IMR-90 (cell line): ENCODE measurements around the gene TMEM145. TPM values are rescaled to one million over a fixed set of nuclear protein-coding genes. Genes with fewer than 3 reads are reported as not detected.

Experiments
- ATAC-seq: fragments of 200-7000 bp; cut with Tn5 transposase; 2 replicates; pipeline ENCODE4 v1.9.1; 2020; ENCODE audit warnings: low read depth, mild to moderate bottlenecking, moderate library complexity
- BruUV-seq: library from RNA; stranded (reverse); fragments of 400-500 nt; replicated peaks from 2 replicates; lab custom pipeline; 2021; lab: Mats Ljungman, UMichigan
- CTCF ChIA-PET: fragments of 300-600 bp; formaldehyde crosslinking; extraction: SDS; loops from one replicate; lab custom pipeline; 2021; ENCODE audit warnings: antibody characterized with exemption; lab: Yijun Ruan, JAX
- POLR2A ChIA-PET: fragments of 300-600 bp; sonication (Branson Sonifier 250); formaldehyde crosslinking; loops from one replicate; lab custom pipeline; 2022; ENCODE audit warnings: antibody characterized with exemption; ENCODE audit not compliant: unreplicated experiment; lab: Charles Lee
- DNase-seq: peaks from one replicate; pipeline ENCODE4 v3.0.0; 2013
- H2AFZ ChIP-seq: replicated peaks from 2 replicates; pipeline ENCODE3; 2013; ENCODE audit warnings: low read length, mild to moderate bottlenecking; ENCODE audit not compliant: poor library complexity
- H2AK5ac ChIP-seq: 2 replicates; pipeline ENCODE4 v1.6.1; 2013; ENCODE audit warnings: low read depth, low read length, inconsistent platforms
- H2AK9ac ChIP-seq: replicated peaks from 2 replicates; pipeline ENCODE3; 2013; ENCODE audit warnings: mild to moderate bottlenecking, low read depth, low read length, moderate library complexity; ENCODE audit not compliant: poor library complexity
- H2BK120ac ChIP-seq: 2 replicates; pipeline ENCODE4 v1.6.1; 2013; ENCODE audit warnings: low read depth, low read length, inconsistent platforms
- H2BK15ac ChIP-seq: 3 replicates; pipeline ENCODE4 v1.6.1; 2013; ENCODE audit warnings: low read depth, low read length, inconsistent platforms
- H2BK20ac ChIP-seq: 2 replicates; pipeline ENCODE4 v1.6.1; 2013; ENCODE audit warnings: low read depth, mild to moderate bottlenecking, inconsistent platforms, low read length, moderate library complexity
- H2BK5ac ChIP-seq: 2 replicates; pipeline ENCODE4 v1.6.1; 2013; ENCODE audit warnings: mild to moderate bottlenecking, low read depth, low read length, inconsistent platforms; ENCODE audit not compliant: poor library complexity, severe bottlenecking
- H3K14ac ChIP-seq: replicated peaks from 2 replicates; pipeline ENCODE4 v1.6.1; 2013; ENCODE audit warnings: low read depth, low read length, inconsistent platforms
- H3K18ac ChIP-seq: 2 replicates; pipeline ENCODE4 v1.6.1; 2013; ENCODE audit warnings: low read depth, low read length, control low read depth
- H3K23ac ChIP-seq: 2 replicates; pipeline ENCODE4 v1.6.1; 2013; ENCODE audit warnings: low read depth, low read length, inconsistent platforms
- H3K27ac ChIP-seq: 2 replicates; pipeline ENCODE4 v1.5.1; 2013; ENCODE audit warnings: mild to moderate bottlenecking, control low read depth, low read length; ENCODE audit not compliant: insufficient read depth
- H3K27me3 ChIP-seq: 2 replicates; pipeline ENCODE4 v1.6.1; 2013; ENCODE audit warnings: low read length; ENCODE audit not compliant: control insufficient read depth, insufficient read depth
- H3K36me3 ChIP-seq: 2 replicates; pipeline ENCODE4 v1.6.1; 2013; ENCODE audit warnings: low read length, mixed read lengths; ENCODE audit not compliant: control insufficient read depth, insufficient read depth
- H3K4ac ChIP-seq: 2 replicates; pipeline ENCODE4 v1.6.1; 2013; ENCODE audit warnings: low read depth, low read length, inconsistent platforms
- H3K4me1 ChIP-seq: 2 replicates; pipeline ENCODE4 v1.6.1; 2013; ENCODE audit warnings: low read length, mixed read lengths; ENCODE audit not compliant: control insufficient read depth, insufficient read depth
- H3K4me2 ChIP-seq: 2 replicates; pipeline ENCODE4 v1.6.1; 2013; ENCODE audit warnings: low read depth, mild to moderate bottlenecking, control low read depth, low read length, moderate library complexity
- H3K4me3 ChIP-seq: 2 replicates; pipeline ENCODE4 v1.5.1; 2013; ENCODE audit warnings: low read depth, mild to moderate bottlenecking, control low read depth, low read length, moderate library complexity; ENCODE audit not compliant: insufficient read depth
- H3K56ac ChIP-seq: 2 replicates; pipeline ENCODE4 v1.6.1; 2013; ENCODE audit warnings: low read length, inconsistent platforms; ENCODE audit not compliant: insufficient read depth; ENCODE audit errors: extremely low read depth
- H3K79me1 ChIP-seq, 2 experiments: 2 replicates each; pipeline ENCODE4 v1.6.1; 2013; ENCODE audit warnings: low read length in 2 of 2, inconsistent platforms in 1 of 2, low read depth in 1 of 2
- H3K9ac ChIP-seq: 2 replicates; pipeline ENCODE4 v1.6.1; 2013; ENCODE audit warnings: low read depth, low read length, control low read depth
- H3K9me1 ChIP-seq: 2 replicates; pipeline ENCODE4 v1.6.1; 2013; ENCODE audit warnings: low read length, inconsistent platforms; ENCODE audit not compliant: insufficient read depth
- H3K9me3 ChIP-seq: 2 replicates; pipeline ENCODE4 v1.6.1; 2013; ENCODE audit warnings: low read length; ENCODE audit not compliant: control insufficient read depth, insufficient read depth
- H4K20me1 ChIP-seq: 2 replicates; pipeline ENCODE4 v1.6.1; 2013; ENCODE audit warnings: low read length, inconsistent platforms; ENCODE audit not compliant: insufficient read depth
- H4K5ac ChIP-seq: 2 replicates; pipeline ENCODE4 v1.6.1; 2013; ENCODE audit warnings: mild to moderate bottlenecking, low read depth, low read length, control low read depth
- H4K8ac ChIP-seq, 2 experiments: 2 replicates each; pipeline ENCODE4 v1.6.1; 2013; ENCODE audit warnings: low read depth in 2 of 2, low read length in 2 of 2, control low read depth in 1 of 2, inconsistent platforms in 1 of 2
- H4K91ac ChIP-seq: 2 replicates; pipeline ENCODE4 v1.6.1; 2013; ENCODE audit warnings: low read depth, low read length, inconsistent platforms; ENCODE audit not compliant: insufficient read depth
- CEBPB ChIP-seq: IDR thresholded peaks from 2 replicates; pipeline ENCODE4 v1.6.1; 2012; ENCODE audit warnings: low read depth, low read length, improper control_type of control experiment
- CHD1 ChIP-seq: IDR thresholded peaks from 2 replicates; pipeline ENCODE4 v1.6.1; 2012; ENCODE audit warnings: low read depth, low read length, improper control_type of control experiment
- CTCF ChIP-seq: conservative IDR thresholded peaks from 2 replicates; pipeline ENCODE4 v1.5.1; 2012; ENCODE audit warnings: mild to moderate bottlenecking, low read depth, low read length, improper control_type of control experiment
- ELK1 ChIP-seq: fragments of 150-350 bp; IDR thresholded peaks from 2 replicates; pipeline ENCODE4 v1.6.1; 2016; ENCODE audit warnings: low read depth, mild to moderate bottlenecking, low read length, moderate library complexity, borderline replicate concordance
- FOS ChIP-seq: fragments of 150-350 bp; IDR thresholded peaks from 2 replicates; pipeline ENCODE4 v1.6.1; 2016; ENCODE audit warnings: low read depth, low read length
- MAFK ChIP-seq: IDR thresholded peaks from 2 replicates; pipeline ENCODE4 v1.6.1; 2012; ENCODE audit warnings: low read depth, low read length, improper control_type of control experiment
- MAZ ChIP-seq: IDR thresholded peaks from 2 replicates; pipeline ENCODE4 v1.6.1; 2012; ENCODE audit warnings: low read depth, mild to moderate bottlenecking, low read length, improper control_type of control experiment, moderate library complexity, borderline replicate concordance
- MXI1 ChIP-seq: IDR thresholded peaks from 2 replicates; pipeline ENCODE4 v1.6.1; 2012; ENCODE audit warnings: low read depth, mild to moderate bottlenecking, low read length, moderate library complexity, borderline replicate concordance
- POLR2A ChIP-seq: IDR thresholded peaks from 2 replicates; pipeline ENCODE4 v1.6.1; 2012; ENCODE audit warnings: mild to moderate bottlenecking, low read depth, low read length
- RAD21 ChIP-seq: IDR thresholded peaks from 2 replicates; pipeline ENCODE4 v1.6.1; 2012; ENCODE audit warnings: low read length, improper control_type of control experiment
- RCOR1 ChIP-seq: IDR thresholded peaks from 2 replicates; pipeline ENCODE4 v1.6.1; 2012; ENCODE audit warnings: mild to moderate bottlenecking, low read length, improper control_type of control experiment; ENCODE audit not compliant: insufficient replicate concordance
- RFX5 ChIP-seq: IDR thresholded peaks from 2 replicates; pipeline ENCODE4 v1.8.0; 2012; ENCODE audit warnings: low read depth, mild to moderate bottlenecking, low read length, moderate library complexity
- SMC3 ChIP-seq: fragments of 150-350 bp; IDR thresholded peaks from 2 replicates; pipeline ENCODE4 v1.6.1; 2016; ENCODE audit warnings: low read depth, mild to moderate bottlenecking, antibody characterized with exemption, low read length, moderate library complexity
- USF2 ChIP-seq: fragments of 150-350 bp; IDR thresholded peaks from 2 replicates; pipeline ENCODE4 v1.6.1; 2017; ENCODE audit warnings: mild to moderate bottlenecking, antibody characterized with exemption, low read length, low read depth
- WGBS, 2 experiments: methylation state at CpG; one replicate each; pipeline versions ENCODE4 v1.1.5 to v1.1.7; 2013; ENCODE audit warnings: missing lambda C conversion rate in 2 of 2; ENCODE audit not compliant: insufficient read length in 1 of 2; ENCODE audit errors: extremely low coverage in 2 of 2; 5-methylcytosine and 5-hydroxymethylcytosine counted together
- dilution Hi-C: fragments of 300-500 bp; cut with HindIII; formaldehyde crosslinking; loops from one replicate; pipeline ENCODE4 v1.14.3; 2018; ENCODE audit warnings: low sequenced_read_pairs; ENCODE audit not compliant: unreplicated experiment
- in situ Hi-C: fragments of 300-500 bp; cut with MboI; formaldehyde crosslinking; loops from 3 replicates; pipeline ENCODE4 v1.14.3; 2019; ENCODE audit warnings: low sequenced_read_pairs, inconsistent platforms, mixed read lengths
- intact Hi-C: fragments of 100-400 bp; cut with micrococcal nuclease; formaldehyde crosslinking; loops from 2 replicates; pipeline ENCODE4 v1.10.0; 2022
- polyA plus RNA-seq, 3 experiments: library from polyadenylated mRNA; depleted of rRNA; stranded (reverse); fragments of >200 nt; gene quantifications; 2 replicates each; pipeline ENCODE4 v1.2.3, GENCODE V29; 2012; ENCODE audit warnings: low replicate concordance in 1 of 3
- total RNA-seq: library from RNA; depleted of rRNA; stranded (reverse); fragments of >200 nt; gene quantifications from 2 replicates; pipeline ENCODE4 v1.2.3, GENCODE V29; 2012

Gene TMEM145
- total and polyA plus RNA-seq, 2 of the 4 experiments (the other 2 are of a cell fraction), result under 0.01 to 0.41 TPM

- no peak overlapping the region for H2BK5ac ChIP-seq
- H3K18ac ChIP-seq, result no peak overlapping the region
- no peak overlapping the region for H4K91ac ChIP-seq
- 0 out of 2 replicates have a peak, but pooled peaks cover 2% of the 10 kb centered on the region for H3K4me1 ChIP-seq
- no peak overlapping the region for H4K8ac ChIP-seq
- no peaks in the 10 kb centered on the region for H3K9me3 ChIP-seq
- peak overlapping the region; percentile 58 for H2AFZ ChIP-seq
- H2BK120ac ChIP-seq, result no peak overlapping the region
- H3K4ac ChIP-seq, result no peak overlapping the region
- no peak overlapping the region for H2BK15ac ChIP-seq
- intact Hi-C loops, result no loop called here
- ChIA-PET CTCF (no interaction called here), POLR2A (no interaction called here)
- no peaks in the 10 kb centered on the region for H3K27me3 ChIP-seq
- TF ChIP-seq ELK1 (no peak), POLR2A (no peak), FOS (no peak), MXI1 (no peak), MAFK (no peak), SMC3 (no peak), CHD1 (no peak), RAD21 (no peak), RFX5 (no peak), CEBPB (no peak), MAZ (no peak), CTCF (no peak), USF2 (no peak), RCOR1 (no peak)
- H3K36me3 ChIP-seq, result peaks cover 78% of the 10 kb centered on the region
- H3K9me1 ChIP-seq, result no peaks in the 10 kb centered on the region
- H3K56ac ChIP-seq, result no peak overlapping the region
- H2AK9ac ChIP-seq, result peak overlapping the region; percentile 7
- H3K4me2 ChIP-seq, result no peak overlapping the region
- no peak overlapping the region for H2BK20ac ChIP-seq
- no peak overlapping the region for H3K23ac ChIP-seq
- dilution Hi-C loops, result no loop called here
- peaks cover 14% of the 10 kb centered on the region for H4K20me1 ChIP-seq
- H3K9ac ChIP-seq, result no peak overlapping the region
- H3K79me1 ChIP-seq, result peaks cover 9 to 19% of the 10 kb centered on the region in 2 experiments
- in situ Hi-C loops, result no loop called here
- H3K14ac ChIP-seq, result no peak overlapping the region
- ATAC-seq (no peak), DNase-seq (no peak)
- H4K5ac ChIP-seq, result no peak overlapping the region
- H3K4me3 ChIP-seq, result no peak overlapping the region
- BruUV-seq, result no TSS peak
- no peak overlapping the region for H2AK5ac ChIP-seq
- WGBS, 2 experiments, result 45% methylated on average over 6 of the region's 9 CpGs; no CpG with 5 or more reads in 1 of the 2 experiments
- no peak overlapping the region for H3K27ac ChIP-seq
These were observed 21.7 kb upstream of the TMEM145 start for GRCh38 chr19:42291435-42291810.
